OCI-LY3 (cell line): ENCODE measurements around the gene MPC2.

Experiments used
- CTCF ChIP-seq: fragments of 200-600, 300-600 bp; sonication (generic); IDR thresholded peaks from 2 replicates; pipeline ENCODE4 v1.5.1; 2014; ENCODE audit warnings: antibody characterized with exemption, low read length, low read depth
- EZH2phosphoT487 ChIP-seq: fragments of 200-600 bp; shearing (Covaris generic); IDR thresholded peaks from 2 replicates; pipeline ENCODE4 v1.6.1; 2018; ENCODE audit warnings: antibody characterized with exemption, mixed run types, low read depth

- no peak for TF ChIP-seq CTCF
- no peak for TF ChIP-seq EZH2phosphoT487
Observed at GRCh38 chr1:167905671-167906070, 31.2 kb downstream of the MPC2 start.
